ENCODE measurements around the gene CSMD2.

Gene CSMD2

GRCh38 chr1:33914531-33914930 is 250.5 kb downstream of the CSMD2 start:
- no peaks in the 10 kb centered on the region for H3K36me3 ChIP-seq (ENCODE audit: control insufficient read depth, insufficient read depth, low read length)
- H3K4me3 ChIP-seq (ENCODE audit: low read length) = no peak overlapping the region
- H3K9me3 ChIP-seq (ENCODE audit: control insufficient read depth, insufficient read depth, low read length) = no peaks in the 10 kb centered on the region
- no CpG with 5 or more reads among the region's 2 CpGs for WGBS (ENCODE audit: insufficient coverage, insufficient read length)
- no peak for DNase-seq (ENCODE audit: low read depth, low spot score)
- no peak overlapping the region for H3K27ac ChIP-seq (ENCODE audit: low read length)
- no peaks in the 10 kb centered on the region for H3K27me3 ChIP-seq (ENCODE audit: control insufficient read depth, insufficient read depth, low read length)
- H3K4me1 ChIP-seq (ENCODE audit: control insufficient read depth, insufficient read depth, low read length) = no peaks in the 10 kb centered on the region

GRCh38 chr1:33908324-33908956 is 256.6 kb downstream of the CSMD2 start:
- no peak overlapping the region for H3K4me3 ChIP-seq (ENCODE audit: low read length)
- WGBS (ENCODE audit: insufficient coverage, insufficient read length) = no CpG with 5 or more reads among the region's 11 CpGs

GRCh38 chr1:33906156-33906555 is 258.9 kb downstream of the CSMD2 start:
- no CpG with 5 or more reads among the region's 1 CpG for WGBS (ENCODE audit: insufficient coverage, insufficient read length)
- no peaks in the 10 kb centered on the region for H3K9me3 ChIP-seq (ENCODE audit: control insufficient read depth, insufficient read depth, low read length)
- H3K4me3 ChIP-seq (ENCODE audit: low read length) = no peak overlapping the region
- no peak for DNase-seq (ENCODE audit: low read depth, low spot score)
- H3K27ac ChIP-seq (ENCODE audit: low read length) = no peak overlapping the region
- no peaks in the 10 kb centered on the region for H3K4me1 ChIP-seq (ENCODE audit: control insufficient read depth, insufficient read depth, low read length)
- no peaks in the 10 kb centered on the region for H3K36me3 ChIP-seq (ENCODE audit: control insufficient read depth, insufficient read depth, low read length)
- no peaks in the 10 kb centered on the region for H3K27me3 ChIP-seq (ENCODE audit: control insufficient read depth, insufficient read depth, low read length)

More at GRCh38 chr1:33908324-33908956, 256.6 kb downstream of the CSMD2 start:
- H3K27ac ChIP-seq (ENCODE audit: low read length) = no peak overlapping the region
- H3K4me1 ChIP-seq (ENCODE audit: control insufficient read depth, insufficient read depth, low read length) = no peaks in the 10 kb centered on the region
- DNase-seq (ENCODE audit: low read depth, low spot score) = no peak
- no peaks in the 10 kb centered on the region for H3K27me3 ChIP-seq (ENCODE audit: control insufficient read depth, insufficient read depth, low read length)
- no peaks in the 10 kb centered on the region for H3K36me3 ChIP-seq (ENCODE audit: control insufficient read depth, insufficient read depth, low read length)
- H3K9me3 ChIP-seq (ENCODE audit: control insufficient read depth, insufficient read depth, low read length) = no peaks in the 10 kb centered on the region

GRCh38 chr1:33905241-33905640 is 259.8 kb downstream of the CSMD2 start:
- Histone ChIP-seq H3K4me1 (ENCODE audit: control insufficient read depth, insufficient read depth, low read length) (no peaks in the 10 kb centered on the region), H3K36me3 (ENCODE audit: control insufficient read depth, insufficient read depth, low read length) (no peaks in the 10 kb centered on the region), H3K4me3 (ENCODE audit: low read length) (no peak overlapping the region), H3K9me3 (ENCODE audit: control insufficient read depth, insufficient read depth, low read length) (no peaks in the 10 kb centered on the region), H3K27ac (ENCODE audit: low read length) (no peak overlapping the region), H3K27me3 (ENCODE audit: control insufficient read depth, insufficient read depth, low read length) (no peaks in the 10 kb centered on the region)
- no peak for DNase-seq (ENCODE audit: low read depth, low spot score)
- WGBS (ENCODE audit: insufficient coverage, insufficient read length) = no CpG with 5 or more reads among the region's 3 CpGs

GRCh38 chr1:33903210-33903589 is 261.8 kb downstream of the CSMD2 start:
- Histone ChIP-seq H3K36me3 (ENCODE audit: control insufficient read depth, insufficient read depth, low read length) (no peaks in the 10 kb centered on the region), H3K4me3 (ENCODE audit: low read length) (no peak overlapping the region), H3K4me1 (ENCODE audit: control insufficient read depth, insufficient read depth, low read length) (no peaks in the 10 kb centered on the region; the same call in 1 of the 2 replicates), H3K27ac (ENCODE audit: low read length) (no peak overlapping the region), H3K27me3 (ENCODE audit: control insufficient read depth, insufficient read depth, low read length) (no peaks in the 10 kb centered on the region), H3K9me3 (ENCODE audit: control insufficient read depth, insufficient read depth, low read length) (no peaks in the 10 kb centered on the region)
- no peak for DNase-seq (ENCODE audit: low read depth, low spot score)
- no CpG with 5 or more reads among the region's 2 CpGs for whole genome bisulfite sequencing (ENCODE audit: insufficient coverage, insufficient read length)

GRCh38 chr1:33902486-33903209 is 262.4 kb downstream of the CSMD2 start:
- no CpG with 5 or more reads among the region's 6 CpGs for WGBS (ENCODE audit: insufficient coverage, insufficient read length)
- no peaks in the 10 kb centered on the region for H3K36me3 ChIP-seq (ENCODE audit: control insufficient read depth, insufficient read depth, low read length)
- H3K4me3 ChIP-seq (ENCODE audit: low read length) = no peak overlapping the region
- H3K9me3 ChIP-seq (ENCODE audit: control insufficient read depth, insufficient read depth, low read length) = no peaks in the 10 kb centered on the region
- no peak for DNase-seq (ENCODE audit: low read depth, low spot score)
- H3K4me1 ChIP-seq (ENCODE audit: control insufficient read depth, insufficient read depth, low read length) = no peaks in the 10 kb centered on the region; the same call in 1 of the 2 replicates
- no peak overlapping the region for H3K27ac ChIP-seq (ENCODE audit: low read length)
- H3K27me3 ChIP-seq (ENCODE audit: control insufficient read depth, insufficient read depth, low read length) = no peaks in the 10 kb centered on the region

- H3K36me3 ChIP-seq (ENCODE audit: control insufficient read depth, insufficient read depth, low read length) = no peaks in the 10 kb centered on the region
Measured at GRCh38 chr1:33899746-33900145, 265.3 kb downstream of the CSMD2 start.

DNA sequence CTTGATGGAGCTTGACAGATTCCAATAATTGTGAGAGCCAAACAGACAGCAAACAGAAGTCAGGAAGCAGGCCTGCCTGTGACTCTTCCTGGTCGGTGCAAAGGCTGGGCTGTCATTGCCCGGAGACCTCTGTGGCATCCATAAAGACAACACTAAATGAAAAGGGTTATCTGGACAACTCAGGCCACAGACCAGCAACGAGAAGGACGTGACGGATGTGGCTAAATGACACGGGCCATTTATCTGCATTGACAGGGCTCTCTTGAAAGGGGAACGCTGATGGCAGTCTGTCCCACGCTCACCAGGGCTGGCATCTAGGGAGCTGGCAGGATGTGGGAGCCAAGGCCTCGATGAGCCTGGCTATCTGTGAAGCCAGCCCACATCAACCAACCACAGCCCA is 266.1 kb downstream of the CSMD2 start:
- Histone ChIP-seq H3K9me3 (ENCODE audit: control insufficient read depth, insufficient read depth, low read length) (no peaks in the 10 kb centered on the region), H3K4me3 (ENCODE audit: low read length) (no peak overlapping the region), H3K36me3 (ENCODE audit: control insufficient read depth, insufficient read depth, low read length) (no peaks in the 10 kb centered on the region), H3K4me1 (ENCODE audit: control insufficient read depth, insufficient read depth, low read length) (no peaks in the 10 kb centered on the region; the same call in 1 of the 2 replicates), H3K27ac (ENCODE audit: low read length) (no peak overlapping the region), H3K27me3 (ENCODE audit: control insufficient read depth, insufficient read depth, low read length) (no peaks in the 10 kb centered on the region)
- WGBS (ENCODE audit: insufficient coverage, insufficient read length) = no CpG with 5 or more reads among the region's 9 CpGs
- DNase-seq (ENCODE audit: low read depth, low spot score) = no peak

More at GRCh38 chr1:33899746-33900145, 265.3 kb downstream of the CSMD2 start:
- no peaks in the 10 kb centered on the region for H3K27me3 ChIP-seq (ENCODE audit: control insufficient read depth, insufficient read depth, low read length)
- no peak overlapping the region for H3K4me3 ChIP-seq (ENCODE audit: low read length)
- no peaks in the 10 kb centered on the region for H3K9me3 ChIP-seq (ENCODE audit: control insufficient read depth, insufficient read depth, low read length)
- no peak for DNase-seq (ENCODE audit: low read depth, low spot score)
- no peak overlapping the region for H3K27ac ChIP-seq (ENCODE audit: low read length)
- H3K4me1 ChIP-seq (ENCODE audit: control insufficient read depth, insufficient read depth, low read length) = no peaks in the 10 kb centered on the region; the same call in 1 of the 2 replicates
- no CpG with 5 or more reads among the region's 3 CpGs for WGBS (ENCODE audit: insufficient coverage, insufficient read length)

- H3K4me3 ChIP-seq (ENCODE audit: low read length) = no peak overlapping the region
- H3K27ac ChIP-seq (ENCODE audit: low read length) = no peak overlapping the region
- H3K27me3 ChIP-seq (ENCODE audit: control insufficient read depth, insufficient read depth, low read length) = no peaks in the 10 kb centered on the region
- DNase-seq (ENCODE audit: low read depth, low spot score) = no peak
- no peaks in the 10 kb centered on the region; the same call in 1 of the 2 replicates for H3K4me1 ChIP-seq (ENCODE audit: control insufficient read depth, insufficient read depth, low read length)
- WGBS (ENCODE audit: insufficient coverage, insufficient read length) = no CpG with 5 or more reads among the region's 3 CpGs
- H3K9me3 ChIP-seq (ENCODE audit: control insufficient read depth, insufficient read depth, low read length) = no peaks in the 10 kb centered on the region
- no peaks in the 10 kb centered on the region for H3K36me3 ChIP-seq (ENCODE audit: control insufficient read depth, insufficient read depth, low read length)
Measured at GRCh38 chr1:33898406-33898805, 266.6 kb downstream of the CSMD2 start.

DNA sequence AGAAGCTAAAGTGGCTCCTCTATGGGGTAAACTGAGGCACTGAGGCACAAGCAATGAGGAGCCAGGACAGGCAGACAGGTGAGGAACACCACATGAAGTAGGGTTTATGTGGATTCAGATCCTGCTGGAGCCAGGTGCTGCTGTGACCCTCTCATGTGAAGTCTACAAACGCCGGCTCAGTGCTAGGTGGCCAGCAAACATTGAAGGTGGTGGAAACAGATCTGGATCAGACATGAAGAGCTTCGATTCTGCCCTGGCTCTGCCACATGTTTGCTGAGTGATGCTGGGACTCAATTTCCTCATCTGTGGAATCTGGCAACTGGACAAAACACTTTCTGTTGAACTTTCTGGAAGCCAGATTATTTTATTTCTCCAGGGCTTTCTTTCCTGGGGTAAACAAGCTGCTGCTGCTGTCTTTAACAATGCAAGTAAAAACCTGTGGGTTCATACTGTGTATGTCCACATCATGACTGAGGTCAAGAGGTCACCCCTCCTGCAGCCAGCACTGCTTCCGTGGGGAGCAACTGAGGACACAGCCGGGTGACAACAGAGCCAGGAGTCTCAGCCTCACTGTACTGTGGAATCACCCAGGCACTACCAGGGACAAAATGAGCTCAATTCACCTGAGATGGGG is 267.8 kb downstream of the CSMD2 start:
- Histone ChIP-seq H3K9me3 (ENCODE audit: control insufficient read depth, insufficient read depth, low read length) (no peaks in the 10 kb centered on the region), H3K4me1 (ENCODE audit: control insufficient read depth, insufficient read depth, low read length) (no peaks in the 10 kb centered on the region; the same call in 1 of the 2 replicates), H3K27me3 (ENCODE audit: control insufficient read depth, insufficient read depth, low read length) (no peaks in the 10 kb centered on the region), H3K36me3 (ENCODE audit: control insufficient read depth, insufficient read depth, low read length) (no peaks in the 10 kb centered on the region), H3K4me3 (ENCODE audit: low read length) (no peak overlapping the region), H3K27ac (ENCODE audit: low read length) (no peak overlapping the region)
- DNase-seq (ENCODE audit: low read depth, low spot score) = no peak
- no CpG with 5 or more reads among the region's 5 CpGs for WGBS (ENCODE audit: insufficient coverage, insufficient read length)

Measured in iPS DF 6.9 (cell line).